ENCODE data around the gene TFR2. TPM values are rescaled to one million over a fixed set of nuclear protein-coding genes. Genes with fewer than 3 reads are reported as not detected.
A peak's percentile ranks its signal among the peaks of the same experiment; 100 is the strongest.

Gene TFR2
- total RNA-seq, 1 donor, result under 0.01 TPM

DNA sequence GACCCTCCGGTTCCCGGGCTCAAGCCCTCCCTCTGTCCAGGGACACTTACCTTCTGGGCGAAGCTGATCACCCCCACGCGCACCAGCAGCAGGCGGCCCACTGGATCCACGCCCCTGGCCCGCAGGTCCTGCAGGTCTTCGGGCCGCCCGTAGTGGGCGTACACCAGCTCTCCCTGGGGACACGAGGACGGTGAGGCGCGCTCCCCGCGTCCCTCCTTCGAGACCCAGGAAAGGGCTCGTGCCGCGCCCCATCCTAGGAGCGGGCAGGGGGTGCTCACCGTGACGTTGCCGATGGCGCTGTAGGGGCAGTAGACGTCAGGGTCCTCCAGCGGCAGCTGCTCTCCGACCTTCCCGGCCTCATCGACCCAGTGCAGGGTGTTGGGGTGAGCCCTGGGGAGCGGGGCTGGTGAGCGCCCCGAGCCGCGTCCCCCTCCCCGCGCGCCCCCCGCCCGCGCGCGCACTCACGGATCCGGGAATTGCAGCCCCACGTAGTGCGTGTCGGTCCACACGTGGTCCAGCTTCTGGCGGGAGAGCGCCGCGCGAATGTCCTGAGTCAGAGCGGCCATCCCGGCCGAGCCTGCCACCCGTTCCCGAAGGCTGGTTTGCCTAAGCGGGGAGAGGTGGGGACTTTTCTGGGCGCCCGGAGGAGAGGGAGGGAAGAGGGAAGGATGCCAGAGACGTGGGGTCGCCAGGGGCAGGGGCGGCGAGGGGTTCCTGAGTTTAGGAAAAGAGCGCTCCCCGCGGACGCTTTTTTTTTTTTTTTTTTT lies 8.2 kb downstream of the TFR2 start:
- Histone ChIP-seq H3K9me3 (ENCODE audit: low read depth, low read length) (no peaks in the 10 kb centered on the region), H4K20me1 (ENCODE audit: insufficient read depth, low read length) (no peaks in the 10 kb centered on the region)
- DNase-seq (ENCODE audit: insufficient read length, low spot score, missing footprints), result peak; percentile 94

DNA sequence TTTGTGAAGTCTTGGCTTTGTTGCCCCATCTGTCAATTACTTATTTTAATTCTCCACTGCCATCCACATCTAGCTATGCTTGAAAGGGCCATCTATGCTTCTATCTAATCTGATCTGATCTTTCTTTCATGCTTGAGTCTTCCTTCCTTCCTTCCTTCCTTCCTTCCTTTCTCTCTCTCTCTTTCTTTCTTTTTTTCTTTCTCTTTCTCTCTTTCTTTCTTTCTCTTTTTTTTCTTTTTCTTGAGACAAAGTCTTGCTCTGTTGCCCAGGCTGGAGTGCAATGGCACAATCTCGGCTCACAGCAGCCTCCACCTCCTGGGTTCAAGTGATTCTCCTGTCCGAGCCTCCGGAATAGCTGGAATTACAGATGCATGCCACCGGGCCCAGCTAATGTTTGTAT lies 11.3 kb downstream of the TFR2 start:
- Histone ChIP-seq H3K36me3 (ENCODE audit: insufficient read depth, low read length) (no peaks in the 10 kb centered on the region), H3K79me2 (ENCODE audit: insufficient read depth, low read length) (no peaks in the 10 kb centered on the region), H4K20me1 (ENCODE audit: insufficient read depth, low read length) (no peaks in the 10 kb centered on the region), H3K27me3 (ENCODE audit: insufficient read depth, low read length) (peaks cover 26% of the 10 kb centered on the region), H3K4me2 (ENCODE audit: insufficient read depth, low read length) (no peak overlapping the region), H2AFZ (ENCODE audit: low read length) (no peak overlapping the region), H3K9me3 (ENCODE audit: low read depth, low read length) (no peaks in the 10 kb centered on the region), H3K27ac (ENCODE audit: low read depth, low read length) (no peak overlapping the region), H3K4me3 (ENCODE audit: insufficient read depth, low read length) (no peak overlapping the region), H3K4me1 (ENCODE audit: insufficient read depth, low read length) (peaks cover 3% of the 10 kb centered on the region)
- DNase-seq (ENCODE audit: insufficient read length, low spot score, missing footprints), result peak; percentile 47
- TF ChIP-seq, protein P1, sequence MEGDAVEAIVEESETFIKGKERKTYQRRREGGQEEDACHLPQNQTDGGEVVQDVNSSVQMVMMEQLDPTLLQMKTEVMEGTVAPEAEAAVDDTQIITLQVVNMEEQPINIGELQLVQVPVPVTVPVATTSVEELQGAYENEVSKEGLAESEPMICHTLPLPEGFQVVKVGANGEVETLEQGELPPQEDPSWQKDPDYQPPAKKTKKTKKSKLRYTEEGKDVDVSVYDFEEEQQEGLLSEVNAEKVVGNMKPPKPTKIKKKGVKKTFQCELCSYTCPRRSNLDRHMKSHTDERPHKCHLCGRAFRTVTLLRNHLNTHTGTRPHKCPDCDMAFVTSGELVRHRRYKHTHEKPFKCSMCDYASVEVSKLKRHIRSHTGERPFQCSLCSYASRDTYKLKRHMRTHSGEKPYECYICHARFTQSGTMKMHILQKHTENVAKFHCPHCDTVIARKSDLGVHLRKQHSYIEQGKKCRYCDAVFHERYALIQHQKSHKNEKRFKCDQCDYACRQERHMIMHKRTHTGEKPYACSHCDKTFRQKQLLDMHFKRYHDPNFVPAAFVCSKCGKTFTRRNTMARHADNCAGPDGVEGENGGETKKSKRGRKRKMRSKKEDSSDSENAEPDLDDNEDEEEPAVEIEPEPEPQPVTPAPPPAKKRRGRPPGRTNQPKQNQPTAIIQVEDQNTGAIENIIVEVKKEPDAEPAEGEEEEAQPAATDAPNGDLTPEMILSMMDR (IDR thresholded peaks at IDR 0.05; ENCODE audit: extremely low read depth, low read depth, low read length), result no peak

More for the DNA sequence above, 8.2 kb downstream of the TFR2 start:
- H3K27me3 ChIP-seq (ENCODE audit: insufficient read depth, low read length), result peaks cover 26% of the 10 kb centered on the region
- no peaks in the 10 kb centered on the region for H3K36me3 ChIP-seq (ENCODE audit: insufficient read depth, low read length)
- H3K27ac ChIP-seq (ENCODE audit: low read depth, low read length), result no peak overlapping the region
- peak overlapping the region; percentile 64 for H3K4me3 ChIP-seq (ENCODE audit: insufficient read depth, low read length)
- H3K4me1 ChIP-seq (ENCODE audit: insufficient read depth, low read length), result peaks cover 3% of the 10 kb centered on the region
- peak overlapping the region; percentile 65 for H3K4me2 ChIP-seq (ENCODE audit: insufficient read depth, low read length)
- H3K79me2 ChIP-seq (ENCODE audit: insufficient read depth, low read length), result no peaks in the 10 kb centered on the region
- TF ChIP-seq, protein P1 (IDR thresholded peaks at IDR 0.05; ENCODE audit: extremely low read depth, low read depth, low read length), result no peak
- peak overlapping the region; percentile 51 for H2AFZ ChIP-seq (ENCODE audit: low read length)

DNA sequence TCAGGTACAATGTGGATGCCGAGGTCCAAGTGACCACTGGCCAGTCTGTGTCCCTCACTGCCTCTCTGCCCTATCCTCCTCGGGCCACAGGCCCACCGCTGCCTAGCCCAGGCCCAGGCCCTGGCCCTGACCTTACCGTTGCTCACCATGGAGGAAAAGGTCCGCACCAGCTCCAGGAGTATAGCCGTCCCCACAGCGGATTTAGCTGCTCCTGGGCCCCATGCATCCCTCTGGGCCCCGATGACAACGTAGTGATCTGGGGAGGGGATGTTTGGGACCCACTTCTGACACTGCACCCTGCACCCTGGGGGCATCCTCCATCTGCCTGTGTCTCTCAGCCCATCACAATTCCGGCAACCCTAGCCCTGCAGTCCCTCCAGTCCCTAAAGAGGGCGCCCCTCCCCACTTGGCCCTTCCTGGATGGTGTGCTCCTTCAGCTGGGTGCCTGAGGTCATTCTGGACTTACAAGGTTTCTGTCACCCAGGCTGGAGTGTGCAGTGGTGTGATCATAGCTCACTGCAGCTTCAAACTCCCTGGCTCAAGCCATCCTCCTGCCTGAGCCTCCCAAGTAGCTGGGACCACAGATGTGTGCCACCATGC lies 12.1 kb downstream of the TFR2 start:
- DNase-seq (ENCODE audit: insufficient read length, low spot score, missing footprints), result peak; percentile 88

DNA sequence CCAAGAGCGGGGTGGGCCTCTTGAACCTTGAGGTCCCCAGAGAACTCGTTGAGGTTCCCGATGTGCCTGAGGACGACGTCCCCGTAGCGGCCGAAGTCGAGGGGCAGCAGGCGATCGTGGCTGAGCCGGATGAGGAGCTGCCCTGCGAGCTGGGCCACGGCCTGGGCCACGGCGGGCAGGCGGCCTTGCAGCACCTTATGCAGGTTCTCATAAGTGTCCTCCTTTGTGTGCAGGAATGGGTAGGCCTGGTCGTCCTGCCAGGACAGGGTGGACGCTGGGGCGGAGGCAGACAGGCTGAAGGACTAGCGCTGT lies 14.2 kb downstream of the TFR2 start:
- Histone ChIP-seq H3K9me3 (ENCODE audit: low read depth, low read length) (no peaks in the 10 kb centered on the region), H4K20me1 (ENCODE audit: insufficient read depth, low read length) (no peaks in the 10 kb centered on the region), H2AFZ (ENCODE audit: low read length) (no peak overlapping the region), H3K27me3 (ENCODE audit: insufficient read depth, low read length) (peaks cover 7% of the 10 kb centered on the region), H3K4me2 (ENCODE audit: insufficient read depth, low read length) (no peak overlapping the region), H3K4me1 (ENCODE audit: insufficient read depth, low read length) (no peaks in the 10 kb centered on the region), H3K4me3 (ENCODE audit: insufficient read depth, low read length) (no peak overlapping the region), H3K79me2 (ENCODE audit: insufficient read depth, low read length) (no peaks in the 10 kb centered on the region), H3K36me3 (ENCODE audit: insufficient read depth, low read length) (no peaks in the 10 kb centered on the region), H3K27ac (ENCODE audit: low read depth, low read length) (no peak overlapping the region)
- TF ChIP-seq, protein P1 (IDR thresholded peaks at IDR 0.05; ENCODE audit: extremely low read depth, low read depth, low read length), result no peak
- DNase-seq (ENCODE audit: insufficient read length, low spot score, missing footprints), result peak; percentile 43

More for the DNA sequence above, 12.1 kb downstream of the TFR2 start:
- Histone ChIP-seq H3K4me3 (ENCODE audit: insufficient read depth, low read length) (no peak overlapping the region), H3K36me3 (ENCODE audit: insufficient read depth, low read length) (no peaks in the 10 kb centered on the region), H2AFZ (ENCODE audit: low read length) (no peak overlapping the region), H3K4me2 (ENCODE audit: insufficient read depth, low read length) (no peak overlapping the region), H3K4me1 (ENCODE audit: insufficient read depth, low read length) (peaks cover 3% of the 10 kb centered on the region), H3K27ac (ENCODE audit: low read depth, low read length) (no peak overlapping the region), H4K20me1 (ENCODE audit: insufficient read depth, low read length) (no peaks in the 10 kb centered on the region), H3K79me2 (ENCODE audit: insufficient read depth, low read length) (no peaks in the 10 kb centered on the region), H3K27me3 (ENCODE audit: insufficient read depth, low read length) (peaks cover 22% of the 10 kb centered on the region), H3K9me3 (ENCODE audit: low read depth, low read length) (no peaks in the 10 kb centered on the region)
- TF ChIP-seq, protein P1 (IDR thresholded peaks at IDR 0.05; ENCODE audit: extremely low read depth, low read depth, low read length), result peak; percentile 12
